Ishikawa (cell line): ENCODE measurements around the gene TUBD1.

Experiments used
- CEBPB ChIP-seq: IDR thresholded peaks from 2 replicates; pipeline ENCODE4 v1.6.1; 2012
- EGR1 ChIP-seq: IDR thresholded peaks from 2 replicates; pipeline ENCODE4 v1.6.1; 2012
- EP300 ChIP-seq: IDR thresholded peaks from 2 replicates; pipeline ENCODE4 v1.6.1; 2012; ENCODE audit warnings: borderline replicate concordance
- FOXM1 ChIP-seq: IDR thresholded peaks from 2 replicates; pipeline ENCODE4 v1.6.1; 2012; ENCODE audit warnings: low read depth, borderline replicate concordance
- MAX ChIP-seq: IDR thresholded peaks from 2 replicates; pipeline ENCODE4 v1.6.1; 2012
- NFIC ChIP-seq: IDR thresholded peaks from 2 replicates; pipeline ENCODE4 v1.6.1; 2012
- RAD21 ChIP-seq: IDR thresholded peaks from 2 replicates; pipeline ENCODE4 v1.6.1; 2012; ENCODE audit warnings: low read depth
- REST ChIP-seq: IDR thresholded peaks from 2 replicates; pipeline ENCODE4 v1.6.1; 2012; ENCODE audit warnings: low read depth, mild to moderate bottlenecking
- TAF1 ChIP-seq: IDR thresholded peaks from 2 replicates; pipeline ENCODE4 v1.6.1; 2012; ENCODE audit warnings: low read depth, mild to moderate bottlenecking
- TCF12 ChIP-seq: IDR thresholded peaks from 2 replicates; pipeline ENCODE4 v1.6.1; 2012; ENCODE audit warnings: low read depth
- TEAD4 ChIP-seq: IDR thresholded peaks from 2 replicates; pipeline ENCODE4 v1.6.1; 2012
- ZBTB7A ChIP-seq: IDR thresholded peaks from 2 replicates; pipeline ENCODE4 v1.6.1; 2012; ENCODE audit warnings: low read depth

- TF ChIP-seq EGR1, result no peak
- no peak for TF ChIP-seq NFIC
- no peak for TF ChIP-seq CEBPB
- no peak for TF ChIP-seq TCF12
- no peak for TF ChIP-seq EP300
- TF ChIP-seq TEAD4, result no peak
- no peak for TF ChIP-seq REST
- no peak for TF ChIP-seq FOXM1
- no peak for TF ChIP-seq MAX
- no peak for TF ChIP-seq RAD21
- TF ChIP-seq TAF1, result no peak
- TF ChIP-seq ZBTB7A, result no peak
Observed at GRCh38 chr17:59840329-59841090, 52.2 kb downstream of the TUBD1 start.
